H9 (cell line): ENCODE data around the gene PRTN3. TPM values are rescaled to one million over a fixed set of nuclear protein-coding genes. Genes with fewer than 3 reads are reported as not detected.

ENCODE experiments used
- DNase-seq: peaks from one replicate; pipeline ENCODE4 v3.0.0-alpha.2; 2017
- H2AFZ ChIP-seq: one replicate; pipeline ENCODE4 v1.6.1; 2013; ENCODE audit warnings: mild to moderate bottlenecking, low read length, control low read depth, moderate library complexity
- H2AK5ac ChIP-seq: 2 replicates; pipeline ENCODE4 v1.6.1; 2013; ENCODE audit warnings: low read length, control low read depth, mixed read lengths; ENCODE audit not compliant: insufficient read length
- H2BK120ac ChIP-seq: one replicate; pipeline ENCODE4 v1.6.1; 2013; ENCODE audit warnings: low read depth, mild to moderate bottlenecking, low read length, control low read depth, inconsistent platforms; ENCODE audit not compliant: poor library complexity, severe bottlenecking
- H2BK12ac ChIP-seq: 2 replicates; pipeline ENCODE4 v1.6.1; 2013; ENCODE audit warnings: low read length, control low read depth, mixed read lengths, low read depth; ENCODE audit not compliant: insufficient read length
- H2BK15ac ChIP-seq: 2 replicates; pipeline ENCODE4 v1.6.1; 2013; ENCODE audit warnings: low read depth, low read length, control low read depth
- H2BK20ac ChIP-seq: one replicate; pipeline ENCODE4 v1.6.1; 2013; ENCODE audit warnings: low read depth, mild to moderate bottlenecking, low read length, control low read depth, inconsistent platforms; ENCODE audit not compliant: poor library complexity, severe bottlenecking
- H2BK5ac ChIP-seq: 2 replicates; pipeline ENCODE4 v1.6.1; 2013; ENCODE audit warnings: low read length, control low read depth, mixed read lengths; ENCODE audit not compliant: insufficient read length
- H3K14ac ChIP-seq: 2 replicates; pipeline ENCODE4 v1.6.1; 2013; ENCODE audit warnings: low read length, control low read depth; ENCODE audit not compliant: insufficient read depth
- H3K18ac ChIP-seq: 2 replicates; pipeline ENCODE4 v1.6.1; 2013; ENCODE audit warnings: low read depth, mild to moderate bottlenecking, mixed read lengths, low read length, control low read depth; ENCODE audit not compliant: insufficient read length
- H3K23ac ChIP-seq: 2 replicates; pipeline ENCODE4 v1.6.1; 2013; ENCODE audit warnings: low read length, control low read depth, mixed read lengths, low read depth; ENCODE audit not compliant: insufficient read length
- H3K23me2 ChIP-seq: 2 replicates; pipeline ENCODE4 v1.6.1; 2013; ENCODE audit warnings: low read depth, mild to moderate bottlenecking, mixed read lengths, low read length, control low read depth; ENCODE audit not compliant: insufficient read length, poor library complexity, severe bottlenecking
- H3K27ac ChIP-seq: 2 replicates; pipeline ENCODE4 v1.5.1; 2013; ENCODE audit warnings: low read length, control low read depth, mixed read lengths, low read depth; ENCODE audit not compliant: insufficient read length
- H3K27me3 ChIP-seq: 2 replicates; pipeline ENCODE4 v1.6.1; 2013; ENCODE audit warnings: low read length, control low read depth, inconsistent platforms; ENCODE audit not compliant: insufficient read depth
- H3K4ac ChIP-seq: 2 replicates; pipeline ENCODE4 v1.6.1; 2013; ENCODE audit warnings: low read depth, mild to moderate bottlenecking, control low read depth, inconsistent platforms, low read length, moderate library complexity
- H3K4me1 ChIP-seq: 2 replicates; pipeline ENCODE4 v1.6.1; 2013; ENCODE audit warnings: low read length, control low read depth, inconsistent platforms; ENCODE audit not compliant: insufficient read depth
- H3K4me2 ChIP-seq: 2 replicates; pipeline ENCODE4 v1.6.1; 2013; ENCODE audit warnings: low read length, control low read depth, mixed read lengths; ENCODE audit not compliant: insufficient read length, insufficient read depth
- H3K56ac ChIP-seq: 2 replicates; pipeline ENCODE4 v1.6.1; 2013; ENCODE audit warnings: low read depth, mild to moderate bottlenecking, mixed read lengths, low read length, control low read depth; ENCODE audit not compliant: insufficient read length
- H3K79me1 ChIP-seq: 2 replicates; pipeline ENCODE4 v1.6.1; 2013; ENCODE audit warnings: low read depth, mild to moderate bottlenecking, moderate library complexity, low read length, control low read depth, inconsistent platforms; ENCODE audit not compliant: insufficient read depth, poor library complexity, severe bottlenecking
- H3K79me2 ChIP-seq: 2 replicates; pipeline ENCODE4 v1.6.1; 2013; ENCODE audit warnings: low read length, control low read depth, inconsistent platforms; ENCODE audit not compliant: insufficient read depth
- H3K9ac ChIP-seq: 2 replicates; pipeline ENCODE4 v1.6.1; 2013; ENCODE audit warnings: low read length, control low read depth, mixed read lengths; ENCODE audit not compliant: insufficient read length; ENCODE audit errors: extremely low read depth
- H3K9me3 ChIP-seq: one replicate; pipeline ENCODE4 v1.6.1; 2013; ENCODE audit warnings: low read depth, low read length, inconsistent platforms; ENCODE audit not compliant: control insufficient read depth
- H3T11ph ChIP-seq: one replicate; pipeline ENCODE4 v1.6.1; 2013; ENCODE audit warnings: mild to moderate bottlenecking, low read length, control low read depth, inconsistent platforms
- H4K20me1 ChIP-seq: one replicate; pipeline ENCODE4 v1.6.1; 2013; ENCODE audit not compliant: control insufficient read depth, insufficient read length, insufficient read depth
- H4K5ac ChIP-seq: 2 replicates; pipeline ENCODE4 v1.6.1; 2013; ENCODE audit warnings: low read depth, mild to moderate bottlenecking, mixed read lengths, low read length, control low read depth; ENCODE audit not compliant: insufficient read length
- H4K8ac ChIP-seq: replicated peaks from 2 replicates; pipeline ENCODE4 v1.6.1; 2013; ENCODE audit warnings: low read length, control low read depth, mixed read lengths, low read depth; ENCODE audit not compliant: insufficient read length
- H4K91ac ChIP-seq: 2 replicates; pipeline ENCODE4 v1.6.1; 2013; ENCODE audit warnings: low read depth, mild to moderate bottlenecking, moderate library complexity, mixed read lengths, low read length, control low read depth; ENCODE audit not compliant: insufficient read length
- H3K27ac Mint-ChIP-seq, 3 experiments: 2 replicates in 2 of 3; 3 replicates in 1 of 3; pipeline ENCODE4 v1.8.0; 2020 to 2021; ENCODE audit warnings: mixed read lengths in 3 of 3, mild to moderate bottlenecking in 1 of 3, moderate library complexity in 1 of 3
- H3K27me3 Mint-ChIP-seq: 2 replicates; pipeline ENCODE4 v1.8.0; 2021; ENCODE audit warnings: low read depth, mild to moderate bottlenecking, moderate library complexity, mixed read lengths
- H3K36me3 Mint-ChIP-seq, 3 experiments: 2 replicates in 2 of 3; 3 replicates in 1 of 3; pipeline ENCODE4 v1.8.0; 2020 to 2021; ENCODE audit warnings: low read depth in 3 of 3, mixed read lengths in 3 of 3; ENCODE audit not compliant: insufficient read depth in 1 of 3
- H3K4me1 Mint-ChIP-seq, 2 experiments: 2 replicates each; pipeline ENCODE4 v1.8.0; 2020; ENCODE audit warnings: mixed read lengths in 2 of 2
- H3K4me3 Mint-ChIP-seq, 2 experiments: 2 replicates in 1 of 2; 3 replicates in 1 of 2; pipeline ENCODE4 v1.8.0; 2020 to 2021; ENCODE audit warnings: mild to moderate bottlenecking in 2 of 2, mixed read lengths in 2 of 2, moderate library complexity in 1 of 2
- H3K9me3 Mint-ChIP-seq, 2 experiments: 2 replicates in 1 of 2; 3 replicates in 1 of 2; pipeline ENCODE4 v1.8.0; 2020; ENCODE audit warnings: mild to moderate bottlenecking in 2 of 2, mixed read lengths in 2 of 2, moderate library complexity in 1 of 2
- CTCF ChIP-seq: fragments of 200-600 bp; sonication (generic); conservative IDR thresholded peaks from 3 replicates; pipeline ENCODE4 v1.8.0; 2021; ENCODE audit warnings: antibody characterized with exemption, mild to moderate bottlenecking
- WGBS: extraction: QIAGEN DNeasy Blood & Tissue Kit; methylation state at CpG from one replicate; pipeline ENCODE4 v1.1.7; 2013; ENCODE audit warnings: missing lambda C conversion rate, low lambda C conversion rate, mixed read lengths; ENCODE audit not compliant: insufficient read length; ENCODE audit errors: extremely low coverage; 5-methylcytosine and 5-hydroxymethylcytosine counted together
- total RNA-seq: library from RNA; stranded (reverse); gene quantifications from 2 replicates; pipeline ENCODE4 v1.2.1, GENCODE V29; 2021

PRTN3 gene
- total RNA-seq, 1 experiment from 2014 or later, result 0.31 TPM

- peak overlapping the region; percentile 16 for H3K4me2 ChIP-seq
- H2BK15ac ChIP-seq, result no peak overlapping the region
- Mint-ChIP-seq H3K27ac (no peak overlapping the region), H3K36me3 (peaks cover 4 to 12% (median 12%) of the 10 kb centered on the region in 3 experiments), H3K4me1 (peaks cover 8 to 21% of the 10 kb centered on the region in 2 experiments), H3K9me3 (peaks cover 0 to 2% of the 10 kb centered on the region in 2 experiments; a peak in 1 of 5 replicates), H3K27me3 (peaks cover 33% of the 10 kb centered on the region), H3K4me3 (peak overlapping the region; percentile 14 to 83; a peak in 3 of 5 replicates)
- no peak overlapping the region for H3K27ac ChIP-seq
- H3K79me2 ChIP-seq, result no peaks in the 10 kb centered on the region
- H2AFZ ChIP-seq, result no peak overlapping the region
- no peak overlapping the region for H2BK12ac ChIP-seq
- H2BK20ac ChIP-seq, result no peak overlapping the region
- no peak overlapping the region for H4K91ac ChIP-seq
- no peak overlapping the region for H3T11ph ChIP-seq
- no peak overlapping the region for H3K9ac ChIP-seq
- no peak overlapping the region for H3K23ac ChIP-seq
- H4K5ac ChIP-seq, result no peak overlapping the region
- peaks cover 3% of the 10 kb centered on the region for H3K23me2 ChIP-seq
- no peaks in the 10 kb centered on the region for H4K20me1 ChIP-seq
- no peak overlapping the region for H3K14ac ChIP-seq
- no peak for TF ChIP-seq CTCF
- H3K18ac ChIP-seq, result no peak overlapping the region
- no peak overlapping the region for H4K8ac ChIP-seq
- no peak overlapping the region for H2BK5ac ChIP-seq
- no peak overlapping the region for H3K4ac ChIP-seq
- no peaks in the 10 kb centered on the region for H3K4me1 ChIP-seq
- H3K56ac ChIP-seq, result no peak overlapping the region
- no peaks in the 10 kb centered on the region for H3K79me1 ChIP-seq
- no peaks in the 10 kb centered on the region for H3K9me3 ChIP-seq
- peaks cover 3% of the 10 kb centered on the region; the same call in 1 of the 2 replicates for H3K27me3 ChIP-seq
- DNase-seq, result no peak
- no CpG with 5 or more reads among the region's 7 CpGs for WGBS
- H2AK5ac ChIP-seq, result no peak overlapping the region
- no peak overlapping the region for H2BK120ac ChIP-seq
These were observed 22.5 kb downstream of the PRTN3 start for GRCh38 chr19:863315-863620.
